ENCODE data around the gene MAGI1. TPM values are rescaled to one million over a fixed set of nuclear protein-coding genes. Genes with fewer than 3 reads are reported as not detected.

The MAGI1 gene
- polyA plus RNA-seq, 1 of the 3 experiments (the other 2 are of a cell fraction), result 10.3 TPM

DNA sequence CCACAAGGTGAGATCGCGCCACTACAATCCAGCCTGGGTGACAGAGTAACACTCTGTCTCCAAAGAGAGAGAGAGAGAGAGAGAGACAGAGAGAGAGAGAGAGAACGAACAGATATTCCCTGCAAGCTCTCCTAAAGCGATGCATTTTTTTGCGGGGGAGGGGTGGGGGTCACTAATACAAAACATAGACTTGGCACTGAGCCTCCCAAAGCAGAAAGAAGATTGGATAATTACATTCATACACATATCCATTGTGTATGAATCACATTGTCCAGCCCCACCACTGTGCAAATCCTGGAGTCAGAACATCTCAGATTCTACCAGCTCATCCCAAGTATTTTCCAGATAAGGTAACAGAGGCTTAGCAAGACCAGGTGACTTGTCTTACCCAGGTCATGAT, 459.9 kb downstream of the MAGI1 start (continued):
- TF ChIP-seq, protein P1, sequence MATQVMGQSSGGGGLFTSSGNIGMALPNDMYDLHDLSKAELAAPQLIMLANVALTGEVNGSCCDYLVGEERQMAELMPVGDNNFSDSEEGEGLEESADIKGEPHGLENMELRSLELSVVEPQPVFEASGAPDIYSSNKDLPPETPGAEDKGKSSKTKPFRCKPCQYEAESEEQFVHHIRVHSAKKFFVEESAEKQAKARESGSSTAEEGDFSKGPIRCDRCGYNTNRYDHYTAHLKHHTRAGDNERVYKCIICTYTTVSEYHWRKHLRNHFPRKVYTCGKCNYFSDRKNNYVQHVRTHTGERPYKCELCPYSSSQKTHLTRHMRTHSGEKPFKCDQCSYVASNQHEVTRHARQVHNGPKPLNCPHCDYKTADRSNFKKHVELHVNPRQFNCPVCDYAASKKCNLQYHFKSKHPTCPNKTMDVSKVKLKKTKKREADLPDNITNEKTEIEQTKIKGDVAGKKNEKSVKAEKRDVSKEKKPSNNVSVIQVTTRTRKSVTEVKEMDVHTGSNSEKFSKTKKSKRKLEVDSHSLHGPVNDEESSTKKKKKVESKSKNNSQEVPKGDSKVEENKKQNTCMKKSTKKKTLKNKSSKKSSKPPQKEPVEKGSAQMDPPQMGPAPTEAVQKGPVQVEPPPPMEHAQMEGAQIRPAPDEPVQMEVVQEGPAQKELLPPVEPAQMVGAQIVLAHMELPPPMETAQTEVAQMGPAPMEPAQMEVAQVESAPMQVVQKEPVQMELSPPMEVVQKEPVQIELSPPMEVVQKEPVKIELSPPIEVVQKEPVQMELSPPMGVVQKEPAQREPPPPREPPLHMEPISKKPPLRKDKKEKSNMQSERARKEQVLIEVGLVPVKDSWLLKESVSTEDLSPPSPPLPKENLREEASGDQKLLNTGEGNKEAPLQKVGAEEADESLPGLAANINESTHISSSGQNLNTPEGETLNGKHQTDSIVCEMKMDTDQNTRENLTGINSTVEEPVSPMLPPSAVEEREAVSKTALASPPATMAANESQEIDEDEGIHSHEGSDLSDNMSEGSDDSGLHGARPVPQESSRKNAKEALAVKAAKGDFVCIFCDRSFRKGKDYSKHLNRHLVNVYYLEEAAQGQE (IDR thresholded peaks at IDR 0.05; ENCODE audit: low read depth, low read length), result no peak
- TF ChIP-seq SIN3A (IDR thresholded peaks at IDR 0.05; ENCODE audit: borderline replicate concordance, low read depth, low read length) (no peak), ELF1 (IDR thresholded peaks at IDR 0.05) (no peak), TEAD4 (IDR thresholded peaks at IDR 0.05; ENCODE audit: borderline replicate concordance, insufficient read depth) (no peak)
- TF ChIP-seq, protein P2, sequence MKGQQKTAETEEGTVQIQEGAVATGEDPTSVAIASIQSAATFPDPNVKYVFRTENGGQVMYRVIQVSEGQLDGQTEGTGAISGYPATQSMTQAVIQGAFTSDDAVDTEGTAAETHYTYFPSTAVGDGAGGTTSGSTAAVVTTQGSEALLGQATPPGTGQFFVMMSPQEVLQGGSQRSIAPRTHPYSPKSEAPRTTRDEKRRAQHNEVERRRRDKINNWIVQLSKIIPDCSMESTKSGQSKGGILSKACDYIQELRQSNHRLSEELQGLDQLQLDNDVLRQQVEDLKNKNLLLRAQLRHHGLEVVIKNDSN (IDR thresholded peaks at IDR 0.05; ENCODE audit: borderline replicate concordance, low read depth), result no peak

DNA sequence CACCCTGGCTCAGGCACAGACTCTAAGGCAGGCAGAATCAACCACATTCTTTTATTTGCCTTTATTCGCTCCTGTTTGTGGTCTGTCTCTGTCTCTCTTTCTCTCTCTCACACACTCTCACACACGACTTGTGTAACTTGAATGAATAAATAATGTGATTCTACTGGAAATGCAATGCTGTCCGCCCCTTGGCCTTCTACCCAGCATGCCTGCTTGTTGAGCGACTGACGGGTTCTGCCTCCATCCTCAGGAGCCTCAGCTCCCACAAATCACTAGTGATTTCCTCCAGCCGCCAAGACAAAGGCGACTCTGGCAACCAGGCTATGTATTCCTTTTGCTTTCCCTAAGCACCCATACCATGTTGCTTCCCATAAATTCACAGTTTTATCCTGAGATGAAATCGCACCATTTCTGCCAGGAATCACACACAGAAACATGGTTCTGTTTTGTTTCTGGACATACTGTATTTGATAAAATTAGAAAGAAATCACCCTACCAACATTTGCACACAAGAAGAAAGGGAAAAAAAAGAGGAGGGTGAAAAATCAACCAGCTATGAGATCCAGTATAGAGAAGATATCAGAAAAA, 460.8 kb downstream of the MAGI1 start:
- no peak overlapping the region for H2AFZ ChIP-seq (ENCODE audit: low read depth)
- TF ChIP-seq MXI1 (IDR thresholded peaks at IDR 0.05; ENCODE audit: low read depth, low read length) (no peak), TEAD4 (IDR thresholded peaks at IDR 0.05; ENCODE audit: borderline replicate concordance, insufficient read depth) (no peak), SIN3A (IDR thresholded peaks at IDR 0.05; ENCODE audit: borderline replicate concordance, low read depth, low read length) (no peak), GABPA (IDR thresholded peaks at IDR 0.05; ENCODE audit: low read depth) (no peak), NRF1 (IDR thresholded peaks at IDR 0.05; ENCODE audit: low read depth, low read length) (no peak), RCOR1 (IDR thresholded peaks at IDR 0.05; ENCODE audit: low read length) (no peak), RFX5 (IDR thresholded peaks at IDR 0.05; ENCODE audit: low read length) (no peak), TAF1 (IDR thresholded peaks at IDR 0.05; ENCODE audit: borderline replicate concordance, low read depth, low read length) (no peak), TCF12 (IDR thresholded peaks at IDR 0.05) (no peak), FOSL2 (IDR thresholded peaks at IDR 0.05; ENCODE audit: borderline replicate concordance, low read depth) (no peak), SMC3 (IDR thresholded peaks at IDR 0.05; ENCODE audit: low read depth, low read length) (no peak)
- TF ChIP-seq, protein P3, sequence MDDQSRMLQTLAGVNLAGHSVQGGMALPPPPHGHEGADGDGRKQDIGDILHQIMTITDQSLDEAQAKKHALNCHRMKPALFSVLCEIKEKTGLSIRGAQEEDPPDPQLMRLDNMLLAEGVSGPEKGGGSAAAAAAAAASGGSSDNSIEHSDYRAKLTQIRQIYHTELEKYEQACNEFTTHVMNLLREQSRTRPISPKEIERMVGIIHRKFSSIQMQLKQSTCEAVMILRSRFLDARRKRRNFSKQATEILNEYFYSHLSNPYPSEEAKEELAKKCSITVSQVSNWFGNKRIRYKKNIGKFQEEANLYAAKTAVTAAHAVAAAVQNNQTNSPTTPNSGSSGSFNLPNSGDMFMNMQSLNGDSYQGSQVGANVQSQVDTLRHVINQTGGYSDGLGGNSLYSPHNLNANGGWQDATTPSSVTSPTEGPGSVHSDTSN (IDR thresholded peaks at IDR 0.05), result no peak
- TF ChIP-seq, protein P4, sequence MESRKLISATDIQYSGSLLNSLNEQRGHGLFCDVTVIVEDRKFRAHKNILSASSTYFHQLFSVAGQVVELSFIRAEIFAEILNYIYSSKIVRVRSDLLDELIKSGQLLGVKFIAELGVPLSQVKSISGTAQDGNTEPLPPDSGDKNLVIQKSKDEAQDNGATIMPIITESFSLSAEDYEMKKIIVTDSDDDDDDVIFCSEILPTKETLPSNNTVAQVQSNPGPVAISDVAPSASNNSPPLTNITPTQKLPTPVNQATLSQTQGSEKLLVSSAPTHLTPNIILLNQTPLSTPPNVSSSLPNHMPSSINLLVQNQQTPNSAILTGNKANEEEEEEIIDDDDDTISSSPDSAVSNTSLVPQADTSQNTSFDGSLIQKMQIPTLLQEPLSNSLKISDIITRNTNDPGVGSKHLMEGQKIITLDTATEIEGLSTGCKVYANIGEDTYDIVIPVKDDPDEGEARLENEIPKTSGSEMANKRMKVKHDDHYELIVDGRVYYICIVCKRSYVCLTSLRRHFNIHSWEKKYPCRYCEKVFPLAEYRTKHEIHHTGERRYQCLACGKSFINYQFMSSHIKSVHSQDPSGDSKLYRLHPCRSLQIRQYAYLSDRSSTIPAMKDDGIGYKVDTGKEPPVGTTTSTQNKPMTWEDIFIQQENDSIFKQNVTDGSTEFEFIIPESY (IDR thresholded peaks at IDR 0.05; ENCODE audit: borderline replicate concordance, low read depth), result no peak
- TF ChIP-seq, protein P5, sequence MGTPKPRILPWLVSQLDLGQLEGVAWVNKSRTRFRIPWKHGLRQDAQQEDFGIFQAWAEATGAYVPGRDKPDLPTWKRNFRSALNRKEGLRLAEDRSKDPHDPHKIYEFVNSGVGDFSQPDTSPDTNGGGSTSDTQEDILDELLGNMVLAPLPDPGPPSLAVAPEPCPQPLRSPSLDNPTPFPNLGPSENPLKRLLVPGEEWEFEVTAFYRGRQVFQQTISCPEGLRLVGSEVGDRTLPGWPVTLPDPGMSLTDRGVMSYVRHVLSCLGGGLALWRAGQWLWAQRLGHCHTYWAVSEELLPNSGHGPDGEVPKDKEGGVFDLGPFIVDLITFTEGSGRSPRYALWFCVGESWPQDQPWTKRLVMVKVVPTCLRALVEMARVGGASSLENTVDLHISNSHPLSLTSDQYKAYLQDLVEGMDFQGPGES (IDR thresholded peaks at IDR 0.05; ENCODE audit: low read depth, low read length), result no peak
- TF ChIP-seq, protein P6, sequence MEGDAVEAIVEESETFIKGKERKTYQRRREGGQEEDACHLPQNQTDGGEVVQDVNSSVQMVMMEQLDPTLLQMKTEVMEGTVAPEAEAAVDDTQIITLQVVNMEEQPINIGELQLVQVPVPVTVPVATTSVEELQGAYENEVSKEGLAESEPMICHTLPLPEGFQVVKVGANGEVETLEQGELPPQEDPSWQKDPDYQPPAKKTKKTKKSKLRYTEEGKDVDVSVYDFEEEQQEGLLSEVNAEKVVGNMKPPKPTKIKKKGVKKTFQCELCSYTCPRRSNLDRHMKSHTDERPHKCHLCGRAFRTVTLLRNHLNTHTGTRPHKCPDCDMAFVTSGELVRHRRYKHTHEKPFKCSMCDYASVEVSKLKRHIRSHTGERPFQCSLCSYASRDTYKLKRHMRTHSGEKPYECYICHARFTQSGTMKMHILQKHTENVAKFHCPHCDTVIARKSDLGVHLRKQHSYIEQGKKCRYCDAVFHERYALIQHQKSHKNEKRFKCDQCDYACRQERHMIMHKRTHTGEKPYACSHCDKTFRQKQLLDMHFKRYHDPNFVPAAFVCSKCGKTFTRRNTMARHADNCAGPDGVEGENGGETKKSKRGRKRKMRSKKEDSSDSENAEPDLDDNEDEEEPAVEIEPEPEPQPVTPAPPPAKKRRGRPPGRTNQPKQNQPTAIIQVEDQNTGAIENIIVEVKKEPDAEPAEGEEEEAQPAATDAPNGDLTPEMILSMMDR (IDR thresholded peaks at IDR 0.05), result no peak
- TF ChIP-seq, protein P7, sequence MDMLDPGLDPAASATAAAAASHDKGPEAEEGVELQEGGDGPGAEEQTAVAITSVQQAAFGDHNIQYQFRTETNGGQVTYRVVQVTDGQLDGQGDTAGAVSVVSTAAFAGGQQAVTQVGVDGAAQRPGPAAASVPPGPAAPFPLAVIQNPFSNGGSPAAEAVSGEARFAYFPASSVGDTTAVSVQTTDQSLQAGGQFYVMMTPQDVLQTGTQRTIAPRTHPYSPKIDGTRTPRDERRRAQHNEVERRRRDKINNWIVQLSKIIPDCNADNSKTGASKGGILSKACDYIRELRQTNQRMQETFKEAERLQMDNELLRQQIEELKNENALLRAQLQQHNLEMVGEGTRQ (IDR thresholded peaks at IDR 0.05; ENCODE audit: borderline replicate concordance, low read depth, low read length), result no peak

More for the DNA sequence above, 460.8 kb downstream of the MAGI1 start:
- Histone ChIP-seq H3K36me3 (replicated peaks in 1 of 2; ENCODE audit: control insufficient read depth in 1 of 2, insufficient read depth in 2 of 2, low read length in 1 of 2) (no peaks in the 10 kb centered on the region), H3F3A (replicated peaks; ENCODE audit: insufficient read depth) (peaks cover 29% of the 10 kb centered on the region), H3K27ac (ENCODE audit: low read depth in 2 of 2, low read length in 1 of 2) (peak overlapping the region; percentile 34 to 42; a peak in 3 of 4 replicates), H3K79me2 (ENCODE audit: insufficient read depth) (peaks cover 31% of the 10 kb centered on the region), H3K27me3 (ENCODE audit: insufficient read depth) (no peaks in the 10 kb centered on the region), H3K9me2 (no peaks in the 10 kb centered on the region), H3K9ac (no peak overlapping the region), H3K4me2 (no peak overlapping the region), H3K4me3 (ENCODE audit: low read depth in 2 of 2, low read length in 1 of 2) (no peak overlapping the region), H3K4me1 (ENCODE audit: control insufficient read depth in 1 of 2, insufficient read depth in 2 of 2, low read depth in 1 of 2, low read length in 1 of 2) (peaks cover 7 to 19% of the 10 kb centered on the region in 2 experiments; a peak in 3 of 4 replicates), H4K20me1 (ENCODE audit: insufficient read depth) (no peaks in the 10 kb centered on the region), H3K9me3 (no peaks in the 10 kb centered on the region; the same call in 1 of the 2 replicates)
- DNase-seq, result no peak
- WGBS (ENCODE audit: low lambda C conversion rate), result 96% methylated on average over 8 of the region's 8 CpGs
- CTCF ChIA-PET, result no interaction called here
- POLR2A ChIA-PET, result interaction anchor here (1.0 kb wide), 1 partner anchor 19 kb away, joined by 3 read pairs; no protein-coding TSS in a partner anchor

All from SK-N-SH (cell line).